HG03097 (cell line): Measurements from ENCODE around the gene HS3ST1.

Source experiments
- ATAC-seq: cut with Tn5 transposase; IDR thresholded peaks from one replicate; pipeline ENCODE4 v1.9.1; 2021; ENCODE audit not compliant: unreplicated experiment, low FRiP score

HS3ST1 gene

GRCh38 chr4:11436084-11436483 lies 7.4 kb upstream of the HS3ST1 start:
- ATAC-seq: no peak

- no peak for ATAC-seq
These were observed 6.9 kb upstream of the HS3ST1 start for GRCh38 chr4:11435557-11435956.

GRCh38 chr4:11431111-11431510 lies 2.4 kb upstream of the HS3ST1 start:
- no peak for ATAC-seq

- ATAC-seq: no peak
These were observed 1.8 kb upstream of the HS3ST1 start for GRCh38 chr4:11430536-11430935.

- no peak for ATAC-seq
These were observed 978 bp upstream of the HS3ST1 start for GRCh38 chr4:11429699-11430045.

GRCh38 chr4:11428899-11429698 lies 405 bp upstream of the HS3ST1 start:
- ATAC-seq: peak; percentile 71

GRCh38 chr4:11427121-11427996 lies 1.3 kb downstream of the HS3ST1 start:
- ATAC-seq: no peak

- ATAC-seq: no peak
These were observed 2.0 kb downstream of the HS3ST1 start for GRCh38 chr4:11426731-11427120.

GRCh38 chr4:11426003-11426402 lies 2.7 kb downstream of the HS3ST1 start:
- no peak for ATAC-seq

- no peak for ATAC-seq
These were observed 3.8 kb downstream of the HS3ST1 start for GRCh38 chr4:11424856-11425255.

- no peak for ATAC-seq
These were observed 4.7 kb downstream of the HS3ST1 start for GRCh38 chr4:11424000-11424399.

GRCh38 chr4:11423465-11423864 lies 5.2 kb downstream of the HS3ST1 start:
- no peak for ATAC-seq

- ATAC-seq: no peak
These were observed 7.6 kb downstream of the HS3ST1 start for GRCh38 chr4:11421116-11421515.

GRCh38 chr4:11420327-11420726 lies 8.4 kb downstream of the HS3ST1 start:
- ATAC-seq: no peak

GRCh38 chr4:11418610-11419009 lies 10.1 kb downstream of the HS3ST1 start:
- no peak for ATAC-seq

GRCh38 chr4:11416767-11417113 lies 12.0 kb downstream of the HS3ST1 start:
- no peak for ATAC-seq

GRCh38 chr4:11416071-11416766 lies 12.5 kb downstream of the HS3ST1 start:
- ATAC-seq: no peak

GRCh38 chr4:11415409-11416070 lies 13.2 kb downstream of the HS3ST1 start:
- no peak for ATAC-seq

GRCh38 chr4:11412211-11412610 lies 16.5 kb downstream of the HS3ST1 start:
- ATAC-seq: no peak

GRCh38 chr4:11409632-11410031 lies 19.1 kb downstream of the HS3ST1 start:
- ATAC-seq: no peak
